ENCODE results near the gene CADPS.
A peak's percentile ranks its signal among the peaks of the same experiment; 100 is the strongest.

The CADPS gene

GRCh38 chr3:62374341-62375218 is 500.6 kb downstream of the CADPS start:
- peak overlapping the region; percentile 27 for H3K4me3 ChIP-seq (ENCODE audit: low read depth, low read length)
- DNase-seq (ENCODE audit: low read depth), result no peak

- H3K4me3 ChIP-seq (ENCODE audit: low read depth, low read length), result peak overlapping the region; percentile 27
- DNase-seq (ENCODE audit: low read depth), result no peak
Measured at GRCh38 chr3:62373714-62374333, 501.4 kb downstream of the CADPS start.

GRCh38 chr3:62373215-62373614 is 502.0 kb downstream of the CADPS start, which contains the start of gene FEZF2:
FEZF2 (minus strand) TSS chr3:62373550; CDS start chr3:62372868, 682 bp downstream.
- H3K4me3 ChIP-seq (ENCODE audit: low read depth, low read length), result peak within 1 kb of the TSS; percentile 27
- no peak for DNase-seq (ENCODE audit: low read depth)

- DNase-seq (ENCODE audit: low read depth), result no peak
- H3K4me3 ChIP-seq (ENCODE audit: low read depth, low read length), result no peak overlapping the region
Measured at GRCh38 chr3:62372621-62373041, 502.6 kb downstream of the CADPS start.

DNA sequence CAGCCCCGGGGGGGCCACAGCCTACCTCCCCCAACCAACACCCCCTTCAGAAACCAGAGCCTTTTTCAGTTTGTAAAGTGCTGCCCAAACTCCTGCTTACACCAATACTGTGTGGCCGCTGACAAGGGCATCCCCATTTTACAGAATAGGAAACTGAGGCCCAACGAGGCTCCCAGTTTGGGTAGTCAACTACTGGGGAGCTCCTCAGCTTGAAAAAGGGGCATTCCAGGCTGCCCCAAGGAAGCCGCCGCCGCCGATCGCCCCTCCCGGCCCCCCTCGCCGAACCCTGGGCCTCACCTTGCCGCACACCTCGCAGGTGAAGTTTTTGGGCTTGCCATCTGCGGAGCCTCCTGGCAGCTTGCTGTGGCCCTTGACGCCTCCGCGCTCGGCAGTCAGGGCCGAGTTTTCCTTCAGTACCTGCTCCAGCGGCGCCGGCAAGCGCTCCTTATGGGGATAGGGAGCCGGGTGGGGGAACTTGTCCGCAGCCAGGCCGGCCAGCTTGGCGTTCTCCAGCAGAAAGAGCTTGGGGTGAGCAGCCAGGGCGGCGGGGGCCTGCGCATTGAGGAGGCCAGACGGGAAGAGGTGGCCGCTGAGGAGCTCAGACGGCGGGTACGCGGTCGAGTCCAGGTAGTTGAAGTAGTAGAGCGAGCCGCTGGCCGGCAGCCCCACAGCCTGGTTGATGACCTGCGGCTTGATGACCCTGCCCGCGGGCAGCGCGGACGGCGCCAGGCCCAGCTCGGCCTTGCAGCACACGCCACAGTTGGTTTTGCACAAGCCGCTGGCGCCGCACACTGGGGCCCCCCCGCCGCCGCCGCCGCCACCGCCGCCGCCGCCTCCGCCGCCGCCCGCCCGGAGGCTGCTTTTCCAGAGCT is 503.3 kb downstream of the CADPS start:
- H3K4me3 ChIP-seq (ENCODE audit: low read depth, low read length), result no peak overlapping the region
- no peak for DNase-seq (ENCODE audit: low read depth)

DNA sequence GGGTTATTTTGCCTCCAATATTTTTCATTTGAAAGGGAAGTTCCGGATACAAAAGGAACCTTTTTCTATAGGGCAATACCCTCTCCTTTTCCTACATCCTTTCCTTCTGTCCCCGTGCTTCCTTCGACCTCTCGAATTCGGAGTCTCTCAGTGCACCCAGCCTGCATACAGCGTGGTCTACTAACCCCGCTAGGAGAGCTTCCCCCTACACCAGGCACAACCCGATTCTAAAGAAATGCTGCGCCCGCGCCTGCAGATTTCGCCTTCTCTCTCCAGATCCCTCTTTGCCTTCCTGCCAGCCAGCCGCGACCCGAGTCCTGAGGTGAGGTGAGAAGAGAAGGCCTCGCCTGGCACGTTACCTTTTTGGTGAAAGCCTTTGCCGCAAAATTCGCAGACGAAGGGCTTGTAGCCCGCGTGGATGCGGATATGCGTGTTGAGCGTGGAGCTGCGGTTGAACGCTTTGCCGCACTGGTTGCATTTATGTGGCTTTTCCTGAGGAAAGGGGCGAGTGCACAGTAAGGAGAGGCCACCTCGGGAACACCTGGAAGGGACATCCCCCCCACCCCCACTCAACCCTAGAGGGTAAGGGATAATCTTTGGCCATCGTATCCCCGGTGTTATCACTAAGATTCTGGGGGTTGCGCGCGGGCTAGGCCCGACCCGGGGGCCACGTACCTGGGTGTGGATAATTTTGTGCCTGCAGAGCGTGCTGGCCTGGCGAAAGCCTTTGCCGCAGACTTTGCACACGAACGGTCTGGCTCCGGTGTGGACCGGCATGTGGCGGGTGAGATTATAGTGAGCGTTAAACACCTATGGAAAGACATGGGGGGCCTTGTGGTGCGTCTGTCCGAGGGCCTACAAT is 504.1 kb downstream of the CADPS start:
- no peak for DNase-seq (ENCODE audit: low read depth)
- H3K4me3 ChIP-seq (ENCODE audit: low read depth, low read length), result no peak overlapping the region

- H3K4me3 ChIP-seq (ENCODE audit: low read depth, low read length), result no peak overlapping the region
- no peak for DNase-seq (ENCODE audit: low read depth)
Measured at GRCh38 chr3:62370112-62370857, 504.9 kb downstream of the CADPS start.

- H3K4me3 ChIP-seq (ENCODE audit: low read depth, low read length), result no peak overlapping the region
- no peak for DNase-seq (ENCODE audit: low read depth)
Measured at GRCh38 chr3:62369476-62369743, 505.8 kb downstream of the CADPS start.

- H3K4me3 ChIP-seq (ENCODE audit: low read depth, low read length), result peak overlapping the region; percentile 16
- no peak for DNase-seq (ENCODE audit: low read depth)
Measured at GRCh38 chr3:62368705-62369475, 506.3 kb downstream of the CADPS start.

- no peak for DNase-seq (ENCODE audit: low read depth)
Measured at GRCh38 chr3:62368290-62368704, 506.9 kb downstream of the CADPS start.

DNA sequence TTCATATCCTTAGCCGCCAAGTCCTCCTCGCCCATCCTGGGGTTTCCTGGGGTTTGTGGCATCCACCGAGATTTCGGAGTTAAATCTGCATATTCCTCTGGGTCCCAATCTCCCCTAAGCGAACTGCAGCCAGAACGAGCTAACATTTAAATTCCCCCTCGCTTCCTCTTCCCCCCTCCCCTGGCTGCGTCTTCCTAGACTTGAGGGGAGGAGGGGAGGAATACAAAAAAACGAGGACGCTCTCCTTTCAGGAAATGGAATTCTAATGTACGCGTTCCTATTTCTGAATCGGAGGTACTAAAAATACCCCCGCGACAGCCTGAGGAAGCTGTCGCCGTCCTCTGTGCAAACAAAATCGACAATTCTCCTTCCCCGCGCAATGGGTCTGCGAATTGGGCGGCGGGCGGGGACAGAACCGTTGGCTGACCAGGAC is 507.4 kb downstream of the CADPS start:
- DNase-seq (ENCODE audit: low read depth), result no peak
- no peak overlapping the region for H3K4me3 ChIP-seq (ENCODE audit: low read depth, low read length)

More at GRCh38 chr3:62368290-62368704, 506.9 kb downstream of the CADPS start:
- no peak overlapping the region for H3K4me3 ChIP-seq (ENCODE audit: low read depth, low read length)

DNA sequence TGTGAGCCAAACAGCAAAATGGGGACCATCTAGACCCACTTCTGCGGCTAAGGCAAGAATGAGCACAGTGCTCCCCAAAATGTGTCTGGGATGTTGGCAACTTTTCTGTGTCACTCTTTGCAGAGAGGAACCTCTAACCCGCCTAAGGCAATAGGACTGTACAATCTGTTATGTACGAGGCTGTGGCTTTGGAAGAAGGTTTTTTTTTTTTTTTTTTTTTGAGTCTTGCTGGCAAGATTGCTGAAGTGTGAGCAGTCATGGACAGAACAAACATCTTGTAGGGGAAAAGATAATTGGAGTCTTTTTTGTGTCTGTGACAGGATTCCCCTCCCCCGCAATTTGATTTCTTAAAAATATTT is 509.1 kb downstream of the CADPS start:
- DNase-seq (ENCODE audit: low read depth), result no peak
- H3K4me3 ChIP-seq (ENCODE audit: low read depth, low read length), result no peak overlapping the region

DNA sequence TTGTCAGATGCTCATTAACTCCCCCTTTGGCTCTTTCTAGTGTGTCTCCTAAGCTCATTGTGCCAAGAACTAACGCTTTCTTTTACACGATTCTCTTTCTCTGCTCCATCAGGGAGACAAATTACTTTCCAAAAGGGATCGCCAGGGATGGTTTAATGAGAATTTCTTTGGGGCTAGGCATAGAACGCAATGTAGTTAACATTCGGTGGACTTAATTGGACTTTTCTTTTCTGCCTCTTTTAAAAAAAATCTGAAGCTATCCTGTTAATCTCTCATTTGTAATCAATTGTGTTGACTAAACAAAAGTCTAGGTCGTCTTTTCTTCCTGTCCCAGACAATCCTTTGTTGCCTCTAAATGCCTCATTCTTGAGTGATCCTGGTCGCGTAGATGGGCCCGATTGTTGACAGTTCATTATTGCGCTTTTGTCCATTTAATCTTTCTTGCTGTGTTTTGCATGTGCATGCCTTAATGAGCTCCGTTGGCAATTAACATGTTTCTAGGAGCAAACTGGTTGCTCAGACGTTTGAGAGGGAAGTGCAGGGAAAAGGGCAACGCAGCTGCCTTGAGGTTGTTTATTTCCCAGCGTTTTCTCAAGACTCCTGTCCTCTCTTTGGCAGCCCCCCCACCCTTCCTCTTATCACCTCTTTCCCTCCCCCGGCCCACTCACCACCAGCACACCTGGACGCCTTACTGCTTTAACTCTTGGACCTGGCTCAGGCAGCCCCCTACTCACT is 509.7 kb downstream of the CADPS start:
- no peak for DNase-seq (ENCODE audit: low read depth)
- no peak overlapping the region for H3K4me3 ChIP-seq (ENCODE audit: low read depth, low read length)

DNA sequence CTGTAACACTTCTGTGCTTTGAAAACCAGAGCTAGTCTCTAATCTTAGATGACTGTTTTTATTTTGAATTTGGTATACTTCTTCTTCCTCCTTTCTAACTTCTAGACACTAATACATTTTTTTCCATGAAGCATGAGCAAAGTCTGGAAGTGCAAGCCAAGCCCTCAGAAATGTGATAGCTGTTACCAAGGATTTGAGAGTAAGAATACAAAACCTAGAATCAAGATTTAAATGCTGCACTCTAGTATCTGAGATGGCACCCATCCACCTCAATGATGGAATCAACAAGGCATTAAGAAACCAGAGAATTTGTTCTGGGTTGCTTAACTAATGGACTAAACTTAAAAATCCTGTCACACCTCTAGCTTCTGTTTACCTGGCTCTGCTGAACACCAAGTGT is 511.0 kb downstream of the CADPS start:
- H3K4me3 ChIP-seq (ENCODE audit: low read depth, low read length), result no peak overlapping the region
- DNase-seq (ENCODE audit: low read depth), result no peak

- H3K4me3 ChIP-seq (ENCODE audit: low read depth, low read length), result no peak overlapping the region
- no peak for DNase-seq (ENCODE audit: low read depth)
Measured at GRCh38 chr3:62363275-62363674, 511.9 kb downstream of the CADPS start.

DNA sequence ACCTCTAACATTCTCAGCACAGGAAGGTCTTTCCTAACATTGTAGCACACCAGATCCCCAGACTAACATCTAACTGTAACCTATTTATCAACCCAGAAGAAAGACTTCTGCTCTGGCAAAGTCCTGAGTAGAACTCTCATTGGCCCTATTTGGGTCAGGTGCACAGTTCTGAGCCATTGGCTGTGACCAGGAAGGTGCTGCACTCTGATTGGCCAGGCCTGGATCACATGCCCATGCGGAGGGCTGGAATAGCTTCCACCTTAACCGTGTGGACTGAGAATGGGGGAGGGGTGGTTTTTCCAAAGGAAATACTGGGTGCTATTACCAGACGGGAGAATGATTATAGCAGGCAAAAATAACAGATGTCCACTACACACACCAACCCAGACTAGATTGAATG is 513.4 kb downstream of the CADPS start:
- DNase-seq (ENCODE audit: low read depth), result no peak
- H3K4me3 ChIP-seq (ENCODE audit: low read depth, low read length), result no peak overlapping the region

- H3K4me3 ChIP-seq (ENCODE audit: low read depth, low read length), result no peak overlapping the region
- no peak for DNase-seq (ENCODE audit: low read depth)
Measured at GRCh38 chr3:62361261-62361660, 514.0 kb downstream of the CADPS start.
